ENCODE measurements around the gene TCF21. TPM values are rescaled to one million over a fixed set of nuclear protein-coding genes. Genes with fewer than 3 reads are reported as not detected.

TCF21 gene
- total and polyA plus RNA-seq, 2 experiments from 2014 or later: 3.8 to 4.1 TPM

- in situ Hi-C loops (cut with MboI): no loop called here
- H3K4me1 ChIP-seq (ENCODE audit: insufficient read depth): no peaks in the 10 kb centered on the region
- no peaks in the 10 kb centered on the region for H3F3A ChIP-seq (ENCODE audit: insufficient read depth)
- H3K9me2 ChIP-seq (ENCODE audit: insufficient read depth): no peaks in the 10 kb centered on the region
- no peak for DNase-seq
- no peak overlapping the region for H3K4me3 ChIP-seq
- TF ChIP-seq EZH2phosphoT487 (IDR thresholded peaks at IDR 0.05; ENCODE audit: insufficient read depth, low read depth): no peak
- no peak for TF ChIP-seq EZH2 (IDR thresholded peaks at IDR 0.05; ENCODE audit: insufficient read depth, poor library complexity, severe bottlenecking)
- no peaks in the 10 kb centered on the region for H3K9me3 ChIP-seq (ENCODE audit: low read depth)
- no peak overlapping the region for H3K4me2 ChIP-seq (ENCODE audit: unreplicated experiment)
- H2AFZ ChIP-seq: no peak overlapping the region
- H3K9ac ChIP-seq: no peak overlapping the region
- H3K36me3 ChIP-seq (ENCODE audit: low read depth): no peaks in the 10 kb centered on the region
- no peaks in the 10 kb centered on the region for H3K79me2 ChIP-seq (ENCODE audit: insufficient read depth)
- no peak overlapping the region for H3K27ac ChIP-seq
- H3K27me3 ChIP-seq (replicated peaks; ENCODE audit: insufficient read depth): no peaks in the 10 kb centered on the region
- H4K20me1 ChIP-seq (ENCODE audit: insufficient read depth): no peaks in the 10 kb centered on the region
Observed at GRCh38 chr6:133871131-133871530, 17.8 kb upstream of the TCF21 start.

GRCh38 chr6:133873538-133873937, 15.4 kb upstream of the TCF21 start:
- WGBS, 2 experiments (ENCODE audit: low coverage in 1 of 2, low lambda C conversion rate in 2 of 2, missing lambda C conversion rate in 2 of 2): 50 to 53% methylated on average over 5 of the region's 5 CpGs
- Histone ChIP-seq H3K27ac (no peak overlapping the region), H3K4me2 (ENCODE audit: unreplicated experiment) (no peak overlapping the region), H4K20me1 (ENCODE audit: insufficient read depth) (no peaks in the 10 kb centered on the region), H2AFZ (no peak overlapping the region), H3K27me3 (replicated peaks; ENCODE audit: insufficient read depth) (peaks cover 7% of the 10 kb centered on the region; the same call in 1 of the 2 replicates), H3F3A (ENCODE audit: insufficient read depth) (no peaks in the 10 kb centered on the region), H3K9ac (no peak overlapping the region), H3K79me2 (ENCODE audit: insufficient read depth) (no peaks in the 10 kb centered on the region), H3K36me3 (ENCODE audit: low read depth) (no peaks in the 10 kb centered on the region), H3K9me2 (ENCODE audit: insufficient read depth) (no peaks in the 10 kb centered on the region), H3K4me1 (ENCODE audit: insufficient read depth) (no peaks in the 10 kb centered on the region), H3K9me3 (ENCODE audit: low read depth) (no peaks in the 10 kb centered on the region), H3K4me3 (no peak overlapping the region)
- no peak for TF ChIP-seq EZH2phosphoT487 (IDR thresholded peaks at IDR 0.05; ENCODE audit: insufficient read depth, low read depth)
- no peak for TF ChIP-seq EZH2 (IDR thresholded peaks at IDR 0.05; ENCODE audit: insufficient read depth, poor library complexity, severe bottlenecking)
- no peak for DNase-seq
- in situ Hi-C loops (cut with MboI): no loop called here

- Histone ChIP-seq H3K9me2 (ENCODE audit: insufficient read depth) (no peaks in the 10 kb centered on the region), H3K79me2 (ENCODE audit: insufficient read depth) (no peaks in the 10 kb centered on the region), H4K20me1 (ENCODE audit: insufficient read depth) (no peaks in the 10 kb centered on the region), H2AFZ (no peak overlapping the region), H3K9me3 (ENCODE audit: low read depth) (no peaks in the 10 kb centered on the region), H3F3A (ENCODE audit: insufficient read depth) (no peaks in the 10 kb centered on the region), H3K4me3 (no peak overlapping the region), H3K4me1 (ENCODE audit: insufficient read depth) (no peaks in the 10 kb centered on the region), H3K36me3 (ENCODE audit: low read depth) (no peaks in the 10 kb centered on the region), H3K9ac (no peak overlapping the region), H3K4me2 (ENCODE audit: unreplicated experiment) (no peak overlapping the region), H3K27ac (no peak overlapping the region), H3K27me3 (replicated peaks; ENCODE audit: insufficient read depth) (peaks cover 7% of the 10 kb centered on the region; the same call in 1 of the 2 replicates)
- TF ChIP-seq EZH2phosphoT487 (IDR thresholded peaks at IDR 0.05; ENCODE audit: insufficient read depth, low read depth): no peak
- TF ChIP-seq EZH2 (IDR thresholded peaks at IDR 0.05; ENCODE audit: insufficient read depth, poor library complexity, severe bottlenecking): no peak
- in situ Hi-C loops (cut with MboI): no loop called here
- DNase-seq: no peak
- 75 to 80% methylated on average over 5 of the region's 5 CpGs for WGBS, 2 experiments (ENCODE audit: low coverage in 1 of 2, low lambda C conversion rate in 2 of 2, missing lambda C conversion rate in 2 of 2)
Observed at GRCh38 chr6:133877116-133877515, 11.8 kb upstream of the TCF21 start.

GRCh38 chr6:133880006-133880405, 8.9 kb upstream of the TCF21 start:
- no peaks in the 10 kb centered on the region for H3K36me3 ChIP-seq (ENCODE audit: low read depth)
- no peaks in the 10 kb centered on the region for H3F3A ChIP-seq (ENCODE audit: insufficient read depth)
- H3K9me3 ChIP-seq (ENCODE audit: low read depth): no peaks in the 10 kb centered on the region
- no peaks in the 10 kb centered on the region for H3K9me2 ChIP-seq (ENCODE audit: insufficient read depth)
- no peak overlapping the region for H3K27ac ChIP-seq
- DNase-seq: no peak
- no peak overlapping the region for H3K9ac ChIP-seq
- in situ Hi-C loops (cut with MboI): no loop called here
- no peak overlapping the region for H2AFZ ChIP-seq
- H3K4me1 ChIP-seq (ENCODE audit: insufficient read depth): no peaks in the 10 kb centered on the region
- H4K20me1 ChIP-seq (ENCODE audit: insufficient read depth): no peaks in the 10 kb centered on the region
- peaks cover 7% of the 10 kb centered on the region; the same call in 1 of the 2 replicates for H3K27me3 ChIP-seq (replicated peaks; ENCODE audit: insufficient read depth)
- TF ChIP-seq EZH2 (IDR thresholded peaks at IDR 0.05; ENCODE audit: insufficient read depth, poor library complexity, severe bottlenecking) (no peak), EZH2phosphoT487 (IDR thresholded peaks at IDR 0.05; ENCODE audit: insufficient read depth, low read depth) (no peak)
- no peak overlapping the region for H3K4me3 ChIP-seq
- H3K79me2 ChIP-seq (ENCODE audit: insufficient read depth): no peaks in the 10 kb centered on the region
- no peak overlapping the region for H3K4me2 ChIP-seq (ENCODE audit: unreplicated experiment)

GRCh38 chr6:133880896-133881295, 8.0 kb upstream of the TCF21 start:
- DNase-seq: no peak
- Histone ChIP-seq H4K20me1 (ENCODE audit: insufficient read depth) (no peaks in the 10 kb centered on the region), H2AFZ (no peak overlapping the region), H3K36me3 (ENCODE audit: low read depth) (no peaks in the 10 kb centered on the region), H3K9me3 (ENCODE audit: low read depth) (no peaks in the 10 kb centered on the region), H3K79me2 (ENCODE audit: insufficient read depth) (no peaks in the 10 kb centered on the region), H3K4me2 (ENCODE audit: unreplicated experiment) (no peak overlapping the region), H3K9me2 (ENCODE audit: insufficient read depth) (no peaks in the 10 kb centered on the region), H3K9ac (no peak overlapping the region), H3K27me3 (replicated peaks; ENCODE audit: insufficient read depth) (peaks cover 13% of the 10 kb centered on the region; the same call in 1 of the 2 replicates), H3F3A (ENCODE audit: insufficient read depth) (no peaks in the 10 kb centered on the region), H3K27ac (no peak overlapping the region), H3K4me1 (ENCODE audit: insufficient read depth) (no peaks in the 10 kb centered on the region), H3K4me3 (no peak overlapping the region)
- 70 to 73% methylated on average over 2 of the region's 2 CpGs for WGBS, 2 experiments (ENCODE audit: low coverage in 1 of 2, low lambda C conversion rate in 2 of 2, missing lambda C conversion rate in 2 of 2)
- in situ Hi-C loops (cut with MboI): no loop called here
- TF ChIP-seq EZH2 (IDR thresholded peaks at IDR 0.05; ENCODE audit: insufficient read depth, poor library complexity, severe bottlenecking) (no peak), EZH2phosphoT487 (IDR thresholded peaks at IDR 0.05; ENCODE audit: insufficient read depth, low read depth) (no peak)
